Left lung (tissue), 10 donors: Measurements from ENCODE around the gene USP16. TPM values are rescaled to one million over a fixed set of nuclear protein-coding genes. Genes with fewer than 3 reads are reported as not detected.
A peak's percentile ranks its signal among the peaks of the same experiment; 100 is the strongest.

Source experiments
- ATAC-seq: fragments of 200-7000 bp; cut with Tn5 transposase; one replicate; pipeline ENCODE4 v1.9.1; 2020; ENCODE audit warnings: moderate library complexity
- DNase-seq, 4 donors: peaks; one replicate each; pipeline ENCODE4 v3.0.0-alpha.2; 2013 to 2020
- H3K27ac ChIP-seq, 2 donors: fragments of 200-600 bp; sonication (generic) in 1 of 2; one replicate each; pipeline versions ENCODE4 v1.5.0 to v1.8.0; 2020 to 2021
- H3K27me3 ChIP-seq, 2 donors: fragments of 200-600 bp; sonication (generic) in 1 of 2; one replicate each; pipeline versions ENCODE4 v1.5.0 to v1.8.0; 2020 to 2021
- H3K36me3 ChIP-seq, 2 donors: fragments of 200-600 bp; sonication (generic) in 1 of 2; one replicate each; pipeline versions ENCODE4 v1.5.0 to v1.8.0; 2020 to 2021
- H3K4me1 ChIP-seq, 2 donors: fragments of 200-600 bp; one replicate each; pipeline ENCODE4 v1.8.0; 2021
- H3K4me3 ChIP-seq, 2 donors: fragments of 200-600 bp; sonication (generic) in 1 of 2; one replicate each; pipeline versions ENCODE4 v1.5.0 to v1.8.0; 2020 to 2021; ENCODE audit warnings: mild to moderate bottlenecking in 1 of 2
- H3K9me3 ChIP-seq, 2 donors: fragments of 200-600 bp; sonication (generic) in 1 of 2; one replicate each; pipeline versions ENCODE4 v1.5.0 to v1.8.0; 2020 to 2021
- CTCF ChIP-seq, 2 donors: fragments of 200-600 bp; sonication (generic) in 1 of 2; IDR thresholded peaks; one replicate each; pipeline versions ENCODE4 v1.5.0 to v1.8.0; 2021; ENCODE audit warnings: antibody characterized with exemption in 2 of 2
- intact Hi-C, 2 donors: fragments of 100-400 bp; cut with DNase I; formaldehyde crosslinking; loops; one replicate each; pipeline versions ENCODE4 v1.11.2 to v1.14.2; 2022
- polyA plus RNA-seq, 6 donors: library from polyadenylated mRNA; unstranded; fragments of 120-200 nt; gene quantifications; one replicate each; pipeline ENCODE4 v1.2.1, GENCODE V29; 2013; ENCODE audit not compliant: insufficient read length in 6 of 6
- total RNA-seq, 2 donors: library from RNA; stranded (reverse); fragmentation: NEBNext Ultra II Directional; extraction: Animal tissue kit (Norgen Biotek cat#: 25700); gene quantifications; one replicate each; pipeline ENCODE4 v1.2.1, GENCODE V29; 2021
- donor health status: DM: no; HTN: yes; CAD: no.
- donor health status: DM: no; HTN: no; CAD: no.

The USP16 gene
- total and polyA plus RNA-seq, 8 donors: 28.0 to 60.6 (median 57.4) TPM

GRCh38 chr21:29017639-29018237 is 6.7 kb upstream of the USP16 start:
- H3K4me3 ChIP-seq: peak overlapping the region in 1 of 2 donors; percentile 94
- H3K4me1 ChIP-seq: peaks cover 5 to 20% of the 10 kb centered on the region in 2 donors
- intact Hi-C loops: no loop called here
- no peak for DNase-seq
- H3K27ac ChIP-seq: no peak overlapping the region
- no peaks in the 10 kb centered on the region for H3K27me3 ChIP-seq
- no peak for ATAC-seq
- no peak for TF ChIP-seq CTCF (IDR thresholded peaks at IDR 0.05)
- no peaks in the 10 kb centered on the region for H3K9me3 ChIP-seq
- H3K36me3 ChIP-seq: no peaks in the 10 kb centered on the region

GRCh38 chr21:29018540-29018939 is 5.9 kb upstream of the USP16 start:
- DNase-seq (no peak), ATAC-seq (peak; percentile 54)
- H3K27ac ChIP-seq: peak overlapping the region; percentile 66 to 88
- intact Hi-C loops: no loop called here
- H3K9me3 ChIP-seq: no peaks in the 10 kb centered on the region
- no peak for TF ChIP-seq CTCF (IDR thresholded peaks at IDR 0.05)
- peaks cover 5 to 20% of the 10 kb centered on the region in 2 donors for H3K4me1 ChIP-seq
- peak overlapping the region; percentile 68 to 94 for H3K4me3 ChIP-seq
- no peaks in the 10 kb centered on the region for H3K27me3 ChIP-seq
- H3K36me3 ChIP-seq: no peaks in the 10 kb centered on the region

- DNase-seq (no peak), ATAC-seq (no peak)
- Histone ChIP-seq H3K27ac (no peak overlapping the region), H3K36me3 (no peaks in the 10 kb centered on the region), H3K9me3 (no peaks in the 10 kb centered on the region), H3K27me3 (no peaks in the 10 kb centered on the region), H3K4me3 (no peak overlapping the region), H3K4me1 (peaks cover 5 to 46% of the 10 kb centered on the region in 2 donors)
- intact Hi-C loops: no loop called here
- no peak for TF ChIP-seq CTCF (IDR thresholded peaks at IDR 0.05)
Measured at GRCh38 chr21:29022166-29022565, 2.3 kb upstream of the USP16 start.

GRCh38 chr21:29025328-29025713 is 853 bp downstream of the USP16 start:
- Histone ChIP-seq H3K27ac (peak overlapping the region; percentile 96 to 99), H3K4me1 (peaks cover 0 to 30% of the 10 kb centered on the region in 2 donors), H3K4me3 (peak overlapping the region; percentile 55 to 71), H3K27me3 (no peaks in the 10 kb centered on the region), H3K9me3 (no peaks in the 10 kb centered on the region), H3K36me3 (peaks cover 0 to 15% of the 10 kb centered on the region in 2 donors)
- no peak for TF ChIP-seq CTCF (IDR thresholded peaks at IDR 0.05)
- peak; percentile 5 for ATAC-seq
- intact Hi-C loops: no loop called here
- no peak for DNase-seq

- intact Hi-C loops: no loop called here
Measured at GRCh38 chr21:29029524-29029923, 5.1 kb downstream of the USP16 start.

More at GRCh38 chr21:29029524-29029923, 5.1 kb downstream of the USP16 start:
- H3K27me3 ChIP-seq: no peaks in the 10 kb centered on the region
- no peak overlapping the region for H3K4me3 ChIP-seq
- H3K9me3 ChIP-seq: no peaks in the 10 kb centered on the region
- peaks cover 0 to 55% of the 10 kb centered on the region in 2 donors for H3K36me3 ChIP-seq
- peaks cover 0 to 25% of the 10 kb centered on the region in 2 donors for H3K4me1 ChIP-seq
- TF ChIP-seq CTCF (IDR thresholded peaks at IDR 0.05): no peak
- ATAC-seq (no peak), DNase-seq (no peak)
- no peak overlapping the region for H3K27ac ChIP-seq
